GM20000 (cell line): ENCODE measurements around the gene PLCXD3.

Experiments
- DNase-seq: peaks from one replicate; pipeline ENCODE4 v3.0.0; 2012; ENCODE audit warnings: low spot score
- TF ChIP-seq, protein P1 (sequence below): IDR thresholded peaks from 2 replicates; pipeline ENCODE4 v1.5.1; 2012; ENCODE audit warnings: mild to moderate bottlenecking, control low read depth; ENCODE audit errors: extremely low read depth, missing control alignments

Gene PLCXD3

DNA sequence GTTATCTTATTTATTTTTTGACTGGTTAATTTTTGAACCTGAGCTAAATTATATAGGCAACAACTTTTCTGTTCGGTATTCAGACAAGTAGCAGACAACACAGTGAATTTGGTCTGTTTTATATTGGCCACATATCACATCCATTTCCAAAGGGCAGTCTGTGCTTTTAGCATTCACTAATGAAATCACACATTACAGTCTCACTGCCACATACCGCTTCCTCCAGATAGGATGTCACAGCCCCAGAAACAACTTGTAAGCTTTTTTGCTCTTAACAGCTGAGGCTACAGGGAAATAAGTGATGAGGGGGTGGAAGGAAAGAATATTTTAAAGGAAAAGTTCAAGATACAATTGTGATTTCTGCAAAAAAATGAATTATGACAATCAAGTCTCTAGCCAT is 140.6 kb downstream of the PLCXD3 start:
- no peak for DNase-seq
- TF ChIP-seq, protein P1, sequence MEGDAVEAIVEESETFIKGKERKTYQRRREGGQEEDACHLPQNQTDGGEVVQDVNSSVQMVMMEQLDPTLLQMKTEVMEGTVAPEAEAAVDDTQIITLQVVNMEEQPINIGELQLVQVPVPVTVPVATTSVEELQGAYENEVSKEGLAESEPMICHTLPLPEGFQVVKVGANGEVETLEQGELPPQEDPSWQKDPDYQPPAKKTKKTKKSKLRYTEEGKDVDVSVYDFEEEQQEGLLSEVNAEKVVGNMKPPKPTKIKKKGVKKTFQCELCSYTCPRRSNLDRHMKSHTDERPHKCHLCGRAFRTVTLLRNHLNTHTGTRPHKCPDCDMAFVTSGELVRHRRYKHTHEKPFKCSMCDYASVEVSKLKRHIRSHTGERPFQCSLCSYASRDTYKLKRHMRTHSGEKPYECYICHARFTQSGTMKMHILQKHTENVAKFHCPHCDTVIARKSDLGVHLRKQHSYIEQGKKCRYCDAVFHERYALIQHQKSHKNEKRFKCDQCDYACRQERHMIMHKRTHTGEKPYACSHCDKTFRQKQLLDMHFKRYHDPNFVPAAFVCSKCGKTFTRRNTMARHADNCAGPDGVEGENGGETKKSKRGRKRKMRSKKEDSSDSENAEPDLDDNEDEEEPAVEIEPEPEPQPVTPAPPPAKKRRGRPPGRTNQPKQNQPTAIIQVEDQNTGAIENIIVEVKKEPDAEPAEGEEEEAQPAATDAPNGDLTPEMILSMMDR: no peak

DNA sequence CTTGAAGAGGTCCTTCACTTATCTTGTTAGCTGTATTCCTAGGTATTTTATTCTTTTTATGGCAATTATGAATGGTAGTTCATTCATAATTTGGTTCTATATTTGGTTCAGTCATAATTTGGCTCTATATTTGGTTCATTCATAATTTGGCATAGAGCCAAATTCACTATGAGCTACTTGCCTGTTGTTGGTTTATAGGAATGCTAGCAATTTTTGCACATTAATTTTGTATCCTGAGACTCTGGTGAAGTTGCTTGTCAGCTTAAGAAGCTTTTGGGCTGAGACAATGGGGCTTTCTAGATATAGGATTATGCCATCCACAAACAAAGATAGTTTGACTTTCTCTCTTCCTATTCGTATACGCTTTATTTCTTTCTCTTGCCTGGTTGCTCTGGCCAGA is 142.2 kb downstream of the PLCXD3 start:
- TF ChIP-seq, protein P1: no peak
- no peak for DNase-seq

DNA sequence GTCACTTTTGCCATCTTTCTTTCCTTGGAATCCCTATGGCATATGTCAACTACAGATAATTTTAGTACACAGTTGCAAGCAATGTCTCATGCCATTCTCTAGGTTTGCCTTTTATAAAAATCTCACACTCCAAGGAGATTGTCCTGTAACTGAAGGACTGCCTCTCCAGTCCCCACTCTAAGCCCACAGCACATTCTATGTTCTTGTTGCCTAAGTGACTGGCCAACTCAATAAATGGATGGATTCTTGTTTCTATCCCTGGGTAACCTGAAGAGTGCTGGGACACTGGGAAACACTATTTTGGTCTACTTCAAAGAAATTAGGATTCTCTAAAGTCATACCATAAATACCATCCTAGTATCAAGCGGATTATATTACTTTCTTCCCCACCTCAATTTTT is 145.0 kb downstream of the PLCXD3 start:
- TF ChIP-seq, protein P1: no peak
- no peak for DNase-seq

DNA sequence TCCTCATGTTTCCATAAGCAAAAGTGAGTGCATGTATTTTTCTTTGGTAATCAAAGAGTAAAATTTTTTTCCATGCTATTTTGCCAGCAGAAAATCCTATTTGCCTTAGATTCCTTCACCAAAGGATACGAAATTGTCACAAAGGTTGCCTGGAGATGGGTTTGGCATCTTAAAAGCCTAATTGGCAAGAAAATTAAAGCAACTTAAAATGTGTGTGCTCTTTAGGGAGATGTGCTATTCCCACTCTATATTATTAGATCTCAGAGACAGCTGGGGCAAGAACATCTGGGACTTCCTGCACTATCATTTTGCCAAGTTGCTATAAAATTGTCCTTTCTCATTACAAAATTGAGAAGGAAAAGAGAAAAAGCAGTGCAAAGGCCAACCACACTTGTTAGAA is 146.1 kb downstream of the PLCXD3 start:
- TF ChIP-seq, protein P1: no peak
- no peak for DNase-seq

DNA sequence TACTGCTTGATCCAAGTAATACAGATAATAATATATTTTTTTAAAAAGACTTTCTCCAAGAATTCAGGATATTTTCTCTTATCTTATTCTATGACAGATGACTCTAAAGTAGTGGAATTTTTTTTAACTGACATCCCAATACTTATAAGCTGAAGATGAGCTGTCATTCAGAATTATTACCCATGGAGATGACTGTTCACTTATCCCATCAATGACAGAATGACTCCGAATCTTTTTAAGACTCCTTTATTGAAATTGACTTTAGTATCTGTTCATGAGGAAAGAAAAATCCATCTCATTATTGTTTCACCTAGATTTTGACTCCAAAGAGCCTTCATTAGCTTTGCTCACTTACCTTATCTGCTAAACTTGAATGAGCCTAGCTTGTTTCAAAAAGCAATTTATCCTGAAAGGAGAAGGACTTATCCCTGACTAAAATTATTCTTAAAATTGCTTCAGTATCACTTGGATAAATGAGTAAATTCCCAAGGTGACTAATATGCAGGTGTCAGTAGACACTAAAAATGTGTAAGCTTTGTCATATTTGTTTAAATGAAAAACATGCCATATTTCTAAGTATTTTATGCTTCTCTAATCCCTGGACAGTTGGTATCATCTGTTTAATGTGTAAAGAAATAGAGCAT is 146.9 kb downstream of the PLCXD3 start:
- TF ChIP-seq, protein P1: no peak
- no peak for DNase-seq

DNA sequence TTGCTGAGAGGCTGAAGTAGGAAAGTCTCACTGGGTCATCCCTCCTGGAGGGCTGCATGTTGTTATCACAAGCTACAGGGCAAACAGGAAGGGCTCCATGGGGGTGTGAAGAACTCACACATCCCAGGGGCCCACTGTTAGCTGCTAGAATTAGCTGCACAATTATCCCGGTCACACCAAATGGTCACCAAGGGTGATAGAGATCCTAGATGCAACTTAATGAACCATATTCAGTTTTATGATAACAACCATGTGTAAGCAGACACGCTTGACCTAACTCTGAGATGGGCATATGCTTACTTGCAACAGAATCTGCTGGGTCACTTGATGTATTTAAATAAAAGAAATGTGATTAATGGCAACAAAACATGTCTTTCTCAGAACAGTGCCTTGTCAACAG is 153.6 kb downstream of the PLCXD3 start:
- TF ChIP-seq, protein P1: no peak
- no peak for DNase-seq

DNA sequence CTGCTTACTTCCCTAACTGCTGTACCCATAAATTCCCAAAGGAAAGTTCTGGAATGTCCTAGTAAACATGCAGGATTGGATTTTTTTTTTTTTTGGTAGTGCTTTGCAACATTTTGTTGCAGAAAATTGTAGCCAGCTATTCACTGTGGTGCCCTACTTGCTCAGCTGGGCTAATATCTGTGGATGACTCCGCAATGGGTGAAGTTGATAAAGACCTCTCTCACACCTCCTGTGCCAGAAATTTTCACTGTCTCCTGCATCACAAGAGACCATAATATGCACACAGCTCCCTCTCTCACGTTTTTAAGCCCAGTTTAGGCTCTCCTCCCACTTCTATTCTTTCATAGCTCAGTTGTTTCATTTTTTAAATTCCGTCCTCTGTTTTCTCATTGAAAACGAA is 160.6 kb downstream of the PLCXD3 start:
- TF ChIP-seq, protein P1: no peak

More for the DNA sequence above, 160.6 kb downstream of the PLCXD3 start:
- no peak for DNase-seq
